T-helper 2 cell treated with Interferon-gamma antibody and Interleukin-4, amounts not matched to agents 100 ng/mL and 5 ng/mL, for 36 hours (primary cell): ENCODE results near the gene PAK4. TPM values are rescaled to one million over a fixed set of nuclear protein-coding genes. Genes with fewer than 3 reads are reported as not detected.
"Not testable (repeated sequence)": the region's sequence is repeated elsewhere in the genome, so short reads cannot be mapped to it uniquely, and the experiment has no call there.

Experiments used
- intact Hi-C: fragments of 100-400 bp; cut with micrococcal nuclease; formaldehyde crosslinking; loops from one replicate; pipeline ENCODE4 v1.15.1; 2023
- total RNA-seq: library from RNA; stranded (reverse); gene quantifications from 2 replicates; pipeline ENCODE4 v1.2.3, GENCODE V29; 2022

The PAK4 gene
- total RNA-seq, 1 donor from 2014 or later, result 16.3 TPM

GRCh38 chr19:39099341-39099740, 26.2 kb upstream of the PAK4 start:
- intact Hi-C loops, result no loop called here

- intact Hi-C loops, result no loop called here
These were observed 25.0 kb upstream of the PAK4 start for GRCh38 chr19:39100500-39101166.

- intact Hi-C loops, result no loop called here
These were observed 22.4 kb upstream of the PAK4 start for GRCh38 chr19:39103151-39103550.

- intact Hi-C loops, result no loop called here
These were observed 21.4 kb upstream of the PAK4 start for GRCh38 chr19:39104186-39104596.

- intact Hi-C loops, result no loop called here
These were observed 19.4 kb upstream of the PAK4 start for GRCh38 chr19:39106194-39106593.

GRCh38 chr19:39109641-39110040, 15.9 kb upstream of the PAK4 start:
- intact Hi-C loops, result loop anchor here (1.0 kb wide), 1 partner anchor 39 kb away; no protein-coding TSS in a partner anchor

GRCh38 chr19:39110263-39110967, 15.2 kb upstream of the PAK4 start:
- intact Hi-C loops, result loop anchor here (1.0 kb wide), 1 partner anchor 40 kb away; no protein-coding TSS in a partner anchor

GRCh38 chr19:39111593-39112199, 13.9 kb upstream of the PAK4 start:
- intact Hi-C loops, result no loop called here

GRCh38 chr19:39112338-39112890, 13.2 kb upstream of the PAK4 start:
- intact Hi-C loops, result no loop called here

GRCh38 chr19:39113199-39113598, 12.4 kb upstream of the PAK4 start:
- intact Hi-C loops, result no loop called here

- intact Hi-C loops, result no loop called here
These were observed 10.3 kb upstream of the PAK4 start for GRCh38 chr19:39115105-39115847.

GRCh38 chr19:39117023-39117422, 8.6 kb upstream of the PAK4 start:
- intact Hi-C loops, result not testable (repeated sequence)

GRCh38 chr19:39119830-39120229, 5.8 kb upstream of the PAK4 start:
- intact Hi-C loops, result loop anchor here (10.0 kb wide), 1 partner anchor 415 kb away; the partner anchor contains the start of gene EID2B

GRCh38 chr19:39122934-39123731, 2.5 kb upstream of the PAK4 start:
- intact Hi-C loops, result loop anchor here (1.0 to 10.0 kb wide), 4 partner anchors 64 to 412 kb away; partner anchors contain the start of genes EID2B and SAMD4B

GRCh38 chr19:39124136-39124764, 1.3 kb upstream of the PAK4 start:
- intact Hi-C loops, result loop anchor here (2.0 to 10.0 kb wide), 2 partner anchors 213 to 411 kb away; partner anchors contain the start of genes EID2B and GMFG

GRCh38 chr19:39125199-39125553, 410 bp upstream of the PAK4 start:
- intact Hi-C loops, result loop anchor here (1.0 to 10.0 kb wide), 3 partner anchors 212 to 410 kb away; partner anchors contain the start of genes EID2B, GMFG and PLEKHG2

- intact Hi-C loops, result loop anchor here (10.0 kb wide), 1 partner anchor 408 kb away; the partner anchor contains the start of gene EID2B
These were observed 964 bp downstream of the PAK4 start for GRCh38 chr19:39126312-39127187.

GRCh38 chr19:39127812-39128515, 2.4 kb downstream of the PAK4 start:
- intact Hi-C loops, result loop anchor here (10.0 kb wide), 1 partner anchor 407 kb away; the partner anchor contains the start of gene EID2B
